Activated CD8-positive, alpha-beta memory T cell treated with anti-CD3 and anti-CD28 coated beads for 48 hours (primary cell): ENCODE measurements around the gene CCNL2.
"Not testable (repeated sequence)": the region's sequence is repeated elsewhere in the genome, so short reads cannot be mapped to it uniquely, and the experiment has no call there.

Experiments
- DNase-seq, 3 experiments: peaks; one replicate each; pipeline ENCODE4 v3.0.0-alpha.2; 2020; ENCODE audit warnings: low read depth in 2 of 3, low spot score in 2 of 3

The CCNL2 gene

GRCh38 chr1:1400576-1401456, 1.7 kb upstream of the CCNL2 start:
- no peak for DNase-seq

- no peak for DNase-seq
These were observed 889 bp upstream of the CCNL2 start for GRCh38 chr1:1399872-1400575.

GRCh38 chr1:1398677-1399186, 403 bp downstream of the CCNL2 start:
- DNase-seq: no peak

GRCh38 chr1:1397839-1398523, 1.2 kb downstream of the CCNL2 start:
- DNase-seq: no peak

- DNase-seq: no peak
These were observed 4.0 kb downstream of the CCNL2 start for GRCh38 chr1:1395166-1395565.

GRCh38 chr1:1394116-1394515, 5.0 kb downstream of the CCNL2 start:
- DNase-seq: no peak

GRCh38 chr1:1393428-1393827, 5.7 kb downstream of the CCNL2 start:
- no peak for DNase-seq

GRCh38 chr1:1393014-1393413, 6.1 kb downstream of the CCNL2 start:
- DNase-seq: no peak

- no peak for DNase-seq
These were observed 7.9 kb downstream of the CCNL2 start for GRCh38 chr1:1391225-1391624.

GRCh38 chr1:1390675-1391074, 8.5 kb downstream of the CCNL2 start:
- DNase-seq: no peak

GRCh38 chr1:1388078-1388472, 11.1 kb downstream of the CCNL2 start:
- no peak for DNase-seq

- no peak for DNase-seq
These were observed 11.7 kb downstream of the CCNL2 start for GRCh38 chr1:1387098-1388077.

- no peak for DNase-seq
These were observed 13.2 kb downstream of the CCNL2 start for GRCh38 chr1:1385931-1386330.

- not testable (repeated sequence) for DNase-seq
These were observed 13.8 kb downstream of the CCNL2 start for GRCh38 chr1:1385339-1385738.

GRCh38 chr1:1381294-1381693, 17.8 kb downstream of the CCNL2 start:
- no peak for DNase-seq

- no peak for DNase-seq
These were observed 18.3 kb downstream of the CCNL2 start for GRCh38 chr1:1380860-1381259.

- no peak for DNase-seq
These were observed 21.5 kb downstream of the CCNL2 start for GRCh38 chr1:1377540-1378205.

GRCh38 chr1:1376551-1377226, 22.4 kb downstream of the CCNL2 start:
- DNase-seq: no peak

GRCh38 chr1:1374929-1375662, 24.0 kb downstream of the CCNL2 start, which contains the start of gene AURKAIP1:
AURKAIP1 (minus strand) TSS chr1:1375207; CDS start chr1:1374756, 451 bp downstream.
- DNase-seq: peak; percentile 81 to 92 (median 88)
